A673 (cell line): ENCODE results near the gene CCNK.

Source experiments
- EZH2 ChIP-seq: fragments of 200-600 bp; sonication (generic); IDR thresholded peaks from 2 replicates; pipeline ENCODE4 v1.6.1; 2017; ENCODE audit warnings: borderline replicate concordance, low read depth, mild to moderate bottlenecking, mixed read lengths, antibody characterized with exemption, low read length; ENCODE audit not compliant: poor library complexity, severe bottlenecking
- TF ChIP-seq, protein P1 (sequence below): fragments of 300-800, 200-600 bp; sonication (generic); conservative IDR thresholded peaks from 2 replicates; pipeline ENCODE4 v1.5.1; 2017; ENCODE audit warnings: low read depth, mild to moderate bottlenecking, antibody characterized with exemption, low read length, moderate library complexity, mixed read lengths

DNA sequence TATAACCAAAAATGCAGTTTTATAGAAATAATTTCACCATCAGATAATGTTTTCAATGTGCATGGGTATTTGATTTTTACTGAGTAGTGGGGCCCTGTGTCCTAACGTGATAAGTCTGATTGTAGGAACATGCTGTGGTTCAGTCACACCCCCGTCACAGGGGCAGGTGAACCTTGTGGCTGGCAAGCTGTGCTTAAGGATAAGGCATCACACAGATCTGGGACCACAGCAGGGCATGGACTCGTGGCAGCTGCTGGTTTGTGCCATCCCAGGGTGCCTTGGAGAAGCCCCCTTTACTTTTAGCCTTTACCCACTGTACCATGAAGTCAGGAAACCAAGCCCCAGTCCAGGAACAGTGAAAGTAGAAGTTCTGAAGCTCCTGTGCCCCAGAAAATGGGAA is 16.7 kb downstream of the CCNK start:
- TF ChIP-seq, protein P1, sequence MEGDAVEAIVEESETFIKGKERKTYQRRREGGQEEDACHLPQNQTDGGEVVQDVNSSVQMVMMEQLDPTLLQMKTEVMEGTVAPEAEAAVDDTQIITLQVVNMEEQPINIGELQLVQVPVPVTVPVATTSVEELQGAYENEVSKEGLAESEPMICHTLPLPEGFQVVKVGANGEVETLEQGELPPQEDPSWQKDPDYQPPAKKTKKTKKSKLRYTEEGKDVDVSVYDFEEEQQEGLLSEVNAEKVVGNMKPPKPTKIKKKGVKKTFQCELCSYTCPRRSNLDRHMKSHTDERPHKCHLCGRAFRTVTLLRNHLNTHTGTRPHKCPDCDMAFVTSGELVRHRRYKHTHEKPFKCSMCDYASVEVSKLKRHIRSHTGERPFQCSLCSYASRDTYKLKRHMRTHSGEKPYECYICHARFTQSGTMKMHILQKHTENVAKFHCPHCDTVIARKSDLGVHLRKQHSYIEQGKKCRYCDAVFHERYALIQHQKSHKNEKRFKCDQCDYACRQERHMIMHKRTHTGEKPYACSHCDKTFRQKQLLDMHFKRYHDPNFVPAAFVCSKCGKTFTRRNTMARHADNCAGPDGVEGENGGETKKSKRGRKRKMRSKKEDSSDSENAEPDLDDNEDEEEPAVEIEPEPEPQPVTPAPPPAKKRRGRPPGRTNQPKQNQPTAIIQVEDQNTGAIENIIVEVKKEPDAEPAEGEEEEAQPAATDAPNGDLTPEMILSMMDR: no peak
- TF ChIP-seq EZH2: no peak
